IMR-90 (cell line): ENCODE data around the gene SLC22A5. TPM values are rescaled to one million over a fixed set of nuclear protein-coding genes. Genes with fewer than 3 reads are reported as not detected.

Experiments
- FOS ChIP-seq: fragments of 150-350 bp; IDR thresholded peaks from 2 replicates; pipeline ENCODE4 v1.6.1; 2016; ENCODE audit warnings: low read depth, low read length
- MAZ ChIP-seq: IDR thresholded peaks from 2 replicates; pipeline ENCODE4 v1.6.1; 2012; ENCODE audit warnings: low read depth, mild to moderate bottlenecking, low read length, improper control_type of control experiment, moderate library complexity, borderline replicate concordance
- RCOR1 ChIP-seq: IDR thresholded peaks from 2 replicates; pipeline ENCODE4 v1.6.1; 2012; ENCODE audit warnings: mild to moderate bottlenecking, low read length, improper control_type of control experiment; ENCODE audit not compliant: insufficient replicate concordance
- polyA plus RNA-seq, 3 experiments: library from polyadenylated mRNA; depleted of rRNA; stranded (reverse); fragments of >200 nt; gene quantifications; 2 replicates each; pipeline ENCODE4 v1.2.3, GENCODE V29; 2012; ENCODE audit warnings: low replicate concordance in 1 of 3
- total RNA-seq: library from RNA; depleted of rRNA; stranded (reverse); fragments of >200 nt; gene quantifications from 2 replicates; pipeline ENCODE4 v1.2.3, GENCODE V29; 2012

SLC22A5 gene
- total and polyA plus RNA-seq, 2 of the 4 experiments (the other 2 are of a cell fraction) = 6.1 to 7.1 TPM

GRCh38 chr5:132428484-132429462, 59.3 kb downstream of the SLC22A5 start (continued):
- TF ChIP-seq MAZ (no peak), RCOR1 (peak; percentile 94), FOS (peak; percentile 81)
